ENCODE measurements around the gene SARM1. TPM values are rescaled to one million over a fixed set of nuclear protein-coding genes. Genes with fewer than 3 reads are reported as not detected.
"Not testable (repeated sequence)": the region's sequence is repeated elsewhere in the genome, so short reads cannot be mapped to it uniquely, and the experiment has no call there.

Gene SARM1
- total RNA-seq, 1 donor from 2014 or later: 2.4 TPM

DNA sequence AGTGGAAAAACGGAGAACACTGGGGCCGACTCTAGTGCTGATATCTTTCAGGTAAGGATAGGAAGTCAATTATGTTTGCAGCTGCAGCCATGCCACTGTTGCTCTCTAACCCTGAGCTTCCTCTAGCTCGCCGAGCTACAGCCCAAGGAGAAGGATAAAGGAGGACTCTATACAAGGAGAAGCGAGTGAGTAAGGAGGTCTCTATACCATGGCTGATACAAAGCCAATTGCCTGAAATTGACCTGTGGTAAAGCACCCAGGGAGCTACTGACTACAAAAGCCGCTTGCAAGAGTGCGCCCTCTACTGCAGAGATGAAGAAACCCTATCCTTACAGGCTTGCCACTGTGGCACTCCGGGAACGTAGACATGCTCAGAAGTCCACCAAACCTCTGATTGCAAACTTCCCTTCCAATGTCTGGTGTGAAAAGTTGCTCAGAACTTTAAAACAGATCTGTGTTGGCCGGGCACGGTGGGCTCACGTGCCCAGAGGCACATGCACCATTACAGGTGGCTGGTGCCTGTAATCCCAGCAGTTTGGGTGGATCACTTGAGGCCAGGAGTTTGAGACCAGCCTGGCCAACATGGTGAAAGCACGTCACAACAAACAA lies 45.3 kb downstream of the SARM1 start:
- peak; percentile 68 to 73 for DNase-seq (ENCODE audit: low read depth in 2 of 2)

DNA sequence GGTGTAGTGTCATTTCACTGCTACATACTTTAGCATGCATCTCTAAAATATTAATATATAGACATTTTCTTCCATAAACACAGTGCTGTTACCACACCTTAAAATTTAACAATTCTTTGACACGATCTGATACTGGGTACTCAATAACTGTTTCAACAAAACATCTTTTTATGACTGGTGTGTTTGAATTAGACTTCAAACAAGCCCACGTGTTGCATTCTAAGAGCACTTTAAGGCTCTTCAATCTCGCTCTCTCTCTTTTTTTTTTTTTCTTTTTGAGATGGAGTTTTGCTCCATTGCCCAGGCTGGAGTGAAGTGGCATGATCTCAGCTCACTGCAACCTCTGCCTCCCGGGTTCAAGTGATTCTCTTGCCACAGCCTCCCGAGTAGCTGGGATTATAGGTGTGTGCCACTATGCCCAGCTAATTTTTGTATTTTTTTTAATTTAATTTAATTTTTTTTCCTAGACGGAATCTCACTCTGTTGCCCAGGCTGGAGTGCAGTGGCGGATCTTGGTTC lies 50.4 kb downstream of the SARM1 start:
- DNase-seq (ENCODE audit: low read depth in 2 of 2): no peak

DNA sequence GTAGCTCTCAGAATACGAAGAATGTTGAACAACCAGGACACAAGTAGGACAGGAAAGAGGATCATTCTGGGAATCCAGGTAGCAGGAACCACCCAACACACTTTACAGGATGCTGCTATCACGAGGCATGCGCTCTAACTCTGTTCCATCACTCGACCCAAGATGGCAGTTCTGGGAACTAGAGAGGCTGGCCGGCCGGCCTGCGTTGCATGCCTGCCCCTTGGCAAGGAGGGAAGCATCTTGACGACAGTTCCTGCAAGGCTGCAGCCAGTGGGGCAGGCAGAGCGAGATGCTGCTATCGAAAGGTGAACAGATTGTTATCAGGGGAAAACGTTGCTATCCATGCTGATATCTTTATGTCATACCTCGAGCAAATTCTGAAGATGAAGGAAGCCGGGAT lies 53.7 kb downstream of the SARM1 start:
- DNase-seq (ENCODE audit: low read depth in 2 of 2): no peak

DNA sequence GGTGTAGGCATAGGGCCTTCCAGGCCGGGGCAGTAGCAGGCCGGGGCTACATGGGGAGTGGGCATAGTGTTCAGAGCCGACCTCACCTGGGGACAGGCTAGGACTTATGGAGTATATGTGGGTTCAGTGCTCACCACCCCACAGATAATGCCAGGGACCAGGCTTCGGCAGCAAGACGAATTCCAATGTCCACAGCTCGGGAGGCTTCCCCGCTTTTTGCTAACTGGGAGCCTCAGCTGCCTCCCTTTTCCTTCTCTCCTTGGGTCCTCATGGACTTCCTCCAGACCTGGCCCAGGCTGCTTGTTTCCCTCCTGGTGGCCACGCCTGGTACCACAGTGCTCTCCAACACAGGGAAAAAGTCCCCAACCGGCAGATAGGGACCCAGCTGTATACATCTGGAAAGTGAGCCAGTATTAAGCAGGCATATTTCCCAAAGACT lies 54.6 kb downstream of the SARM1 start:
- no peak for DNase-seq (ENCODE audit: low read depth in 2 of 2)

DNA sequence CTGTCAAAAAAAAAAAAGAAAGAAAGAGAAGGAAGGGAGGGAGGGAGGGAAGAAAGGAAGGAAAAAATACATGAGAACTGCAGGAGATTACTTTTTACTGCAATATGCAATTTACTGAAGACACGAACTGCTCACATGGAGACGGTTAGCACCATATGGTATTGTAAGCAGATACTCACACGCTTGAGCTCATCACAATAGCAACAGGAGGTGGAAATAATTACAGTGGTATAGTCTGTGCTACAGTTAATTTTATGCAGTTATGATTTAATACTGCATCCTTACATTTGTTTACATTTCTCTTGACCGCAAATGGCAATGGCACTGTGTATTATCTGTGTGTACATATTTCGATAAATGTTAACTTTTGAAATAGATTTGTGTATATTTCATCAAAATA lies 55.9 kb downstream of the SARM1 start:
- no peak for DNase-seq (ENCODE audit: low read depth in 2 of 2)

DNA sequence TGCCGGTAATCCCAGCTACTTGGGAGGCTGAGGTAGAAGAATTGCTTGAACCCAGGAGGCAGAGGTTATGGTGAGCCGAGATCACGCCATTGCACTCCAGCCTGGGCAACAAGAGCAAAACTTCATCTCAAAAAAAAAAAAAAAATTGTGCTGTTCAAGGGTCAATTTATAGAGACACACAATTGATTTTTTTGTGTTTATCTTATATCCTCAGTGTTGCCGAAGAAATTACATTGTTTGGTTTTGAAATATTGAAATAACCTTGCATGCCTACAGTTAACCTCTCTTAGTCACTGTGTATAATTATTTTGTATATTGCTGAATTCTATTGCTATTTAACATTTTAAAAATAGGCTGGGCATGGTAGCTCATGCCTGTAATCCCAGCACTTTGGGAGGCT lies 56.5 kb downstream of the SARM1 start:
- not testable (repeated sequence) for DNase-seq (ENCODE audit: low read depth in 2 of 2)

DNA sequence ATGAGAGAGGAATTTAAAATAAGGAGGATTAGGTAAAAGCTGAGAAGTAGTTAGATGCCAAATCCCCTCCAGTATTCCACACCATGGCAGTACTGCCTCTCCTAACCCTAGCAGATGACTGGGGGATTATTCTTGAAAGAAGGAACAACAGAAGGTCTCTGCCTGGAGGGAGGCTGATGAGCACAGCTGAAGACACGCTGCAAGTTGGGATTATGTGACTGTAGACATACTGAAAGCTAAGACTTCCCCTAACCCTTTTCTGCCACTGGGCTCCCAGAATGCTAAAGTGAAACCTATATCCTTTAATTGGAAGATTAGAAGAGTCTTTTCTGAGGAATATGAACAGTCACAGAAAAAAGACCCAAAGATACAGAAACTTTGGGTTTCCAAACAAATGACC lies 62.2 kb downstream of the SARM1 start:
- no peak for DNase-seq (ENCODE audit: low read depth in 2 of 2)

DNA sequence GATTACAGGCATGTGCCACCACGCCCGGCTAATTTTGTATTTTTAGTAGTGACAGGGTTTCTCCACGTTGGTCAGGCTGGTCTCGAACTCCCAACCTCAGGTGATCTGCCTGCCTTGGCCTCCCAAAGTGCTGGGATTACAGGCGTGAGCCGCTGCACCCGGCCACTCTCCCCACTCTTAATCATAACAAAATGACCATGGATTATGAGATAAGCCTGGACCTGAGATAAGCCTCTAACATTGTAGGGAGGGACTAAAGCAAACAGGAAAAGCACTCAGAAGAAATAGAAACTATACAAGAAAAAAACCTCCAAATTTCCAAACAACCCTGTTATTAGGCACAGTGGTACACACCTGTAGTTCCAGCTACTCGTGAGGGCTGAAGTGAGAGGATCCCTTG lies 62.8 kb downstream of the SARM1 start:
- not testable (repeated sequence) for DNase-seq (ENCODE audit: low read depth in 2 of 2)

DNA sequence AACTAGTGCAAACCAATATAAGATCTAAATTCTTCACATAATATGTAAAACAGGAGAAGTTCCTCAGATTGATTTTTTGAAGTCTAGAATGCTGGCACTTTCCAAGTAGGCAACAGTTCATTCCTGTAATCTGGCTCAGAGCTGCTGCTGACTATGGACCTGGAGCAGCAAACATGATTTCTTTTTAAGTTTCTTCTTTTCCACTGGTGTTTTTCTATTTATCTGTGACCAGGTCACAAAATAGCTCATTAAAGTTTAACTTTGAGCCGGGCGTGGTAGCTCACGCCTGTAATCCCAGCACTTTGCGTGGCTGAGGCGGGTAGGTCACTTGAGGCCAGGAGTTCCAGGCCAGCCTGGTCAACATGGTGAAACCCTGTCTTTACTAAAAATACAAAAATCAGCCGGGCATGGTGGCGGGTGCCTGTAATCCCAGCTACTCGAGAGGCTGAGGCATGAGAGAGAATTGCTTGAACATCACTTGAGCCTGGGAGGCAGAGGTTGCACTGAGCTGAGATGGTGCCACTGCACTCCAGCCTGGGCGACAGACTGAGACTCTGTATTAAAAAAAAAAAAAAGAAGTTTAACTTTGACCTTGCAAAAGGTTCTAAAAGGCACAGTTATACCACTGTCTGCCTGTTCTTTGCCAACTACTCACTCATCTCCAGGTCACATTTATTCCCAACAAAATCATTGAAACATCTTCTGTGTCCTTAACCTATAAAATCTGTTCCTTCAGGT lies 72.6 kb downstream of the SARM1 start:
- DNase-seq (ENCODE audit: low read depth in 2 of 2): no peak

DNA sequence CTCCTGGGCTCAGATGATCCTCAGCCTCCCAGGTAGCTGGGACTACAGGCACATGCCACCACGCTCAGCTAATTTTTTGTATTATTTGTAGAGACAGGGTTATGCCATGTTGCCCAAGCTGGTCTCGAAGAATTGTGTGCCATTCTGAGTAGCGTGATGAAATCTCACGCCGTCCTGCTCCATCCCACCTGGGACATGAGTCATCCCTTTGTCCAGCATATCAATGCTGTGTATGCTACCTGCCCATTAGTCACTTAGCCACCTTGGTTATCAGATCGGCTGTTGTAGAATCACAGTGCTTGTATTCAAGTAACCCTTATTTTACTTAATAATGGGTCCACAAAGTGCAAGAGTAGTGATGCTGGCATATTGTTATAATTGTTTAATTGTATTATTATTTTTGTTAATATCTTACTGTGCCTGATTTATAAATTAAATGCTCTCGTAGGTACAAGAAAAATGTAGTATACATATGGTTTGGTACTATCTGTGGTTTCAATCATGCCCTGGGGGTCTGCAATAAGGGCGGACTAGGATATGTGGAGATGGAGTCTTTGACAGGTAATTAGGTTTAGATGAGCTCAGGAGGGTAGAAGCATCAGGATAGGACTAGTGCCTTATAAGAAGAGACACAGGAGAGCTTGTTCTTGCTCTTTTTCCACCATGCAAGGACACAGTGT lies 75.4 kb downstream of the SARM1 start:
- DNase-seq (ENCODE audit: low read depth in 2 of 2): no peak

DNA sequence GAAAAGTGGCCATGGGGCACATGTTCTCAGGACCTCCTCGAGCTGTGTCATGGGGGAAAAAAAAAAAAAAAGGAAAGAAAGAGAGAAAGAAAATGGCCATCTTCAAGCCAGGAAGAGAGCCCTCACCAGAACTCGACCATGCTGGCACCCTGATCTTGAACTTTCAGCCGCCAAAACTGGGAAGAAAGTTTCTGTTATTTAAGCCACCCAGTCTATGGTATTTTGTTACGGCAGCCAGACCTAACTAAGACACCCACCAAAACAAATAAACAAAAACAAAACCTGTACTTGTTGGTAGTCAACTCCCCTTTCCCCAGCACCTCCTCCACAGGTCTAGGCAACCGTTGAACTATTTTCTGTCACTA lies 75.9 kb downstream of the SARM1 start:
- DNase-seq (ENCODE audit: low read depth in 2 of 2): no peak

DNA sequence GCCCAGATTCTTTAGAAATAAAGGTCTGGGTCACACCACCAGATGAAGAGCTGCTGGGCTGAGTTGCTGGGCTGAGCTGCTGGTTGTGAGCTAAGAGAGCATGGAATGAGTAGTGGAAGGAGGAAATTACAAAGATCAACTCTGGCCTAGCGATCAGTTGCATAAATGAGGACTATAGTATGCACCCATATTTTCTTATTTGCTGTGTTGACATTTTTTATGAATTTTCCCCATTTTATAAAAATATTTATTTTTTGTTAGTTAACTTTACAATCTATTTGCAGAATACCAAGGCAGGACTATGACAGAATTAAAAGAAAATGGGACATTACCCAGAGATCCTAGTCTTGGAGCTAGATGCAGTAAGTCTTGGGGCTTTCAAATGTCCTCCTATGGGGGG lies 78.4 kb downstream of the SARM1 start:
- DNase-seq (ENCODE audit: low read depth in 2 of 2): no peak

Other genes starting within 250 kb of the SARM1 start
- 10.3 and 26.4 TPM in 2 replicates for gene TMEM97, start 52.5 kb upstream of the SARM1 start, total RNA-seq
- 42.3 and 43.3 TPM in 2 replicates for gene IFT20, start 36.2 kb upstream of the SARM1 start, total RNA-seq
- 70.6 and 98.0 TPM in 2 replicates for gene TNFAIP1, start 35.9 kb upstream of the SARM1 start, total RNA-seq
- gene POLDIP2, start 14.2 kb upstream of the SARM1 start, total RNA-seq: 50.8 and 55.6 TPM in 2 replicates
- not detected in 2 replicates for gene SEBOX, start 6.5 kb upstream of the SARM1 start, total RNA-seq
- under 0.01 TPM in 2 replicates for gene VTN, start 1.4 kb upstream of the SARM1 start, total RNA-seq
- 0.44 and 0.60 TPM in 2 replicates for gene SLC46A1, start 34.5 kb downstream of the SARM1 start, total RNA-seq
- gene SLC13A2, start 102.0 kb downstream of the SARM1 start, total RNA-seq: not detected in 2 replicates
- gene FOXN1, start 134.7 kb downstream of the SARM1 start, total RNA-seq: not detected in 2 replicates
- 21.1 and 26.4 TPM in 2 replicates for gene UNC119, start 180.9 kb downstream of the SARM1 start, total RNA-seq
- 43.8 and 47.4 TPM in 2 replicates for gene PIGS, start 199.8 kb downstream of the SARM1 start, total RNA-seq
- 26.2 and 32.7 TPM in 2 replicates for gene ALDOC, start 205.2 kb downstream of the SARM1 start, total RNA-seq
- gene SPAG5, start 227.3 kb downstream of the SARM1 start, total RNA-seq: 6.2 and 12.4 TPM in 2 replicates
- gene RSKR, start 242.5 kb downstream of the SARM1 start, total RNA-seq: 2.2 and 3.2 TPM in 2 replicates